Measurements from ENCODE around the gene WBP1. TPM values are rescaled to one million over a fixed set of nuclear protein-coding genes. Genes with fewer than 3 reads are reported as not detected.

Gene WBP1
- total RNA-seq, 1 donor from 2014 or later, result 62.4 TPM

GRCh38 chr2:74424139-74424992, 33.9 kb upstream of the WBP1 start:
- H3K36me3 Mint-ChIP-seq (ENCODE audit: low read depth), result peaks cover 24% of the 10 kb centered on the region
- H3K9me3 Mint-ChIP-seq (ENCODE audit: low read depth), result no peaks in the 10 kb centered on the region
- DNase-seq (ENCODE audit: low spot score), result no peak
- TF ChIP-seq CTCF (IDR thresholded peaks at IDR 0.05), result no peak
- peaks cover 12% of the 10 kb centered on the region for H3K4me1 Mint-ChIP-seq (ENCODE audit: low read depth)
- no peaks in the 10 kb centered on the region for H3K27me3 Mint-ChIP-seq (ENCODE audit: low read depth)
- H3K27ac Mint-ChIP-seq (ENCODE audit: unreplicated experiment), result no peak overlapping the region
- H3K4me3 Mint-ChIP-seq (ENCODE audit: unreplicated experiment), result no peak overlapping the region

DNA sequence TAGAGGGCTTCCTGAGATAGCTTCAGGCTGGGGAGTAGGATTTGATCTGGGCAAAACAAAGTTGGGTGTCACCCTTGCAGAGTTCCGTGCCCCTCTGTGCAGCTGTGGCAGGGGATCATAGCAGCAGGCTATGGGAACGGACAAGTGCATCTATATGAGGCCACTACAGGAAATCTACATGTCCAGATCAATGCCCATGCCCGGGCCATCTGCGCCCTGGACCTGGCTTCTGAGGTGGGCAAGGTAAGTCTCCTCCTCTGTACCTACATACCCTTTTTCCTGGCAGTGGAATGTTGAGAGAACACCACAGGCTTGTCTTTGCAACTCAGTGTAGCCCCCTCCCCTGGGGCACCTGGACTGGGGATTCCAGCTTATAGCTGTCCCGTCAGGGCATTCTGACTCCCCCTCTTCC, 33.2 kb upstream of the WBP1 start:
- H3K4me3 Mint-ChIP-seq (ENCODE audit: unreplicated experiment), result no peak overlapping the region
- H3K9me3 Mint-ChIP-seq (ENCODE audit: low read depth), result no peaks in the 10 kb centered on the region
- no peak overlapping the region for H3K27ac Mint-ChIP-seq (ENCODE audit: unreplicated experiment)
- peaks cover 27% of the 10 kb centered on the region for H3K36me3 Mint-ChIP-seq (ENCODE audit: low read depth)
- TF ChIP-seq CTCF (IDR thresholded peaks at IDR 0.05), result no peak
- H3K27me3 Mint-ChIP-seq (ENCODE audit: low read depth), result no peaks in the 10 kb centered on the region
- H3K4me1 Mint-ChIP-seq (ENCODE audit: low read depth), result peaks cover 12% of the 10 kb centered on the region
- no peak for DNase-seq (ENCODE audit: low spot score)

DNA sequence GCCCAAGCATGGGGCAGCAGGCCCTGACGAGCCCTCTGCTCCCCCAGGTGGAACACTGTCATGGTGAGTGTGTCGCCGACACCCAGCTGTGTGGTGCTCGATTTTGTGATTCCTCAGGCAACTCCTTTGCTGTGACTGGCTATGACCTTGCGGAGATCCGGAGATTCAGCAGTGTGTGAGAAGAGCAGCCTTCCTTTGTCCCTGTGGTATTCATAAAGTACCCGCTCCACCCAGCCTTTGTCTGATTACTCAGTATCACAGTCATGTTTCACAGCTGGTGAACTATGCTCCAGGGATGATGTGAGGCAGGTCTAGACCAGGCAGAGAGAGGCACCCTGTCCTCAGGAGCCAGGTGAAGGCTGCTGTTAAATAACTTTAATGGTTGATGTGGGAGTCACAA, 32.7 kb upstream of the WBP1 start:
- Mint-ChIP-seq H3K4me3 (ENCODE audit: unreplicated experiment) (no peak overlapping the region), H3K9me3 (ENCODE audit: low read depth) (no peaks in the 10 kb centered on the region), H3K27me3 (ENCODE audit: low read depth) (no peaks in the 10 kb centered on the region), H3K27ac (ENCODE audit: unreplicated experiment) (no peak overlapping the region), H3K4me1 (ENCODE audit: low read depth) (peaks cover 12% of the 10 kb centered on the region), H3K36me3 (ENCODE audit: low read depth) (peaks cover 30% of the 10 kb centered on the region)
- DNase-seq (ENCODE audit: low spot score), result no peak
- no peak for TF ChIP-seq CTCF (IDR thresholded peaks at IDR 0.05)

GRCh38 chr2:74426181-74426758, 32.0 kb upstream of the WBP1 start:
- Mint-ChIP-seq H3K4me3 (ENCODE audit: unreplicated experiment) (no peak overlapping the region), H3K27me3 (ENCODE audit: low read depth) (no peaks in the 10 kb centered on the region), H3K9me3 (ENCODE audit: low read depth) (no peaks in the 10 kb centered on the region), H3K36me3 (ENCODE audit: low read depth) (peaks cover 32% of the 10 kb centered on the region), H3K4me1 (ENCODE audit: low read depth) (peaks cover 8% of the 10 kb centered on the region), H3K27ac (ENCODE audit: unreplicated experiment) (no peak overlapping the region)
- no peak for TF ChIP-seq CTCF (IDR thresholded peaks at IDR 0.05)
- no peak for DNase-seq (ENCODE audit: low spot score)

DNA sequence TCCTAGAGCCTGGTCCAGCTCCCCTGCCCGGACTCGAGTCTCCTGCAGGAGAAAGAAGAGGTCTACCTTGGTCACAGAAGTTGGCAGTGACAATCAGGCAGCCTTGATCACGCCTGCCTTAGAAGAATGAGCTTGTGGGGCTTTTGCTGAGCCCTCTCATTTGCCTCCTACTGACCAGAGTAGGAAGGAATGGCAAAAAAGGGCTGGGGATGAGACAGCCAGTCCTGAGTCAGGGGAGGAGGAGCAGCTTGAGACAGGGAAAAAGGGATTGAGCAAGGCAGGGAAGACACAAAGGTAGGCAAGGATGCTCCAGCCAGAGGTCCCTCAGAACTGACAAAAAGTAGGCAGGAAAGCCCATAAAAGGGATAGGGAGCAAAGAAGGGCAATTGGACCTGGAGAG, 30.7 kb upstream of the WBP1 start:
- no peak for DNase-seq (ENCODE audit: low spot score)
- Mint-ChIP-seq H3K4me1 (ENCODE audit: low read depth) (no peaks in the 10 kb centered on the region), H3K27ac (ENCODE audit: unreplicated experiment) (no peak overlapping the region), H3K9me3 (ENCODE audit: low read depth) (no peaks in the 10 kb centered on the region), H3K4me3 (ENCODE audit: unreplicated experiment) (no peak overlapping the region), H3K36me3 (ENCODE audit: low read depth) (peaks cover 36% of the 10 kb centered on the region), H3K27me3 (ENCODE audit: low read depth) (no peaks in the 10 kb centered on the region)
- no peak for TF ChIP-seq CTCF (IDR thresholded peaks at IDR 0.05)

Measured in chondrocyte (in vitro differentiated cells).